Germinal center (tissue), 1 donor: ENCODE results near the gene ATG4B.

Experiments used
- DNase-seq: peaks from one replicate; pipeline ENCODE4 v3.0.0; 2012; ENCODE audit warnings: mixed read lengths, low spot score

The ATG4B gene

DNA sequence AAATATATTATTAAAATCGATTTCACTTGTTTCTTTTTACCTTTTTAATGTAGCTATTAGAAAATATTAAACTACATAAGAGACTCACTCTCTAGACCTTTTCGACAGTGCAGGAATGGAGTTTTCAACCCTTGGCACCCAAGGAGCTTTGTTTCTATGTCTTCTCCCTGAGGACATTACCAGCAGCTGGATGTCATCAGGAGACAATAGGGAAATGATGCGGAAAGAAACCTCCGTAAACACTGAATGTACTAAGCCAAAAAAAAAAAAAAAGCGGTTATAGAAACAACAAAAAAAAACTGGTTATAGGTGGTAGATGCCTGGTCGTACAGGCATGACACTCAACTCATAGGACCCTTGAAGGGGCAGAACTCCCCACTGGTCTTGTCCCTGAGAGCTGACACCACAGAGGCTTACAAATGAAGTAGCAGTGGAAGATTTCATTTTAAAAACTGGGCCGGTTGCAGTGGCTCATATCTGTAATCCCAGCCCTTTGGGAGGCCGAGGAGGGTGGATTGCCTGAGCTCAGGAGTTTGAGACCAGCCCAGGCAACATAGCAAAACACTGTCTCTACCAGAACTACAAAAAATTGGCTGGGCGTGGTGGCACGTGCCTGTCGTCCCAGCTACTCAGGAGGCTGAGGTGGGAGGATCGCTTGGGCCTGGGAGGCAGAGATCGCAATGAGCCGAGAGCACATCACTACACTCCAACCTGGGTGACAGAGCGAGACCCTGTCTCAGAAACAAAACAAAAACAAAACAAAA lies 24.3 kb upstream of the ATG4B start:
- DNase-seq = no peak

DNA sequence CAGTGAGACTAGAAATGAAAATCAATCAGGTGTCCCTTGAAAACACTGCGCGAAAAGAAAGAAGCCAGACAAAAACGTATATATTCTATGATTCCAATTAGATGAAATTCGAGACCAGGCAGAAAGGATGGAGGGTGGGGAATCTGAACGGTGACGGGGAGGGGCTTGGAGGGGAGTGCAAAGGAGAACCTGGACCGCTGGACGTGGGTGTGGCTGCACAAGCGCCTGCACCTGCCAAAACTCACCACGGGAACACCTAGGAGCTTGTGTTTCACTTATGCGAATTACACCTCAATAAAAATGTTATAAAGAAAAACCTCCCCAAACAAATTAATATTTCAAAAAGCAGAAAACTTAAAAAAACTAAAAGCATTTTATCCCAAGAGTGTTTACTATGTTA lies 22.5 kb upstream of the ATG4B start:
- no peak for DNase-seq

DNA sequence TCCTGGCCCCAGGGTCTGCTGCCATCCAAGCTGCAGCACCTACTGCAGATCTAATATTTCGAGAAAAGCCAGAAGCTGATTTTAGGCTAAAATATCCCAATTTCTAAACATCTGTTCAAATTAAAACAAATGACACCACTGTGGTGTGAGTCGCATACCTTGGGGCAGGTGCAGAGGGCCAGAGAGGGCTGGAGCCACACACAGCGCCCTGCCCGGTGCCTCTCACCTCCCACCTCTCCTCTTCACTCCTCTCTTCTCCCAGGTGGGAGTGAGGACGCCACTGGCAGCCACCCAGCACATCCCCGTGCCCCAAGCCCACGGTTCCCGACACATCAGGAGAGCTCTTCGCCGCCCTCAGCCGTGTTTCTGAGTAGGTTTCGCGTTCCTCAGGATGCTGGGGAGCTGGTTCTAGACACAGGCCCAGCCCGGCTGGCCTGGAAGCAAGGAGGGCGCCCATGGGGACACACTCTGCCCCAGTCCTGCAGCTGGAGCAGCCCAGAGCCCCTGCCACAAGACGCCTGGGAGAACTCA lies 21.9 kb upstream of the ATG4B start:
- DNase-seq = no peak

DNA sequence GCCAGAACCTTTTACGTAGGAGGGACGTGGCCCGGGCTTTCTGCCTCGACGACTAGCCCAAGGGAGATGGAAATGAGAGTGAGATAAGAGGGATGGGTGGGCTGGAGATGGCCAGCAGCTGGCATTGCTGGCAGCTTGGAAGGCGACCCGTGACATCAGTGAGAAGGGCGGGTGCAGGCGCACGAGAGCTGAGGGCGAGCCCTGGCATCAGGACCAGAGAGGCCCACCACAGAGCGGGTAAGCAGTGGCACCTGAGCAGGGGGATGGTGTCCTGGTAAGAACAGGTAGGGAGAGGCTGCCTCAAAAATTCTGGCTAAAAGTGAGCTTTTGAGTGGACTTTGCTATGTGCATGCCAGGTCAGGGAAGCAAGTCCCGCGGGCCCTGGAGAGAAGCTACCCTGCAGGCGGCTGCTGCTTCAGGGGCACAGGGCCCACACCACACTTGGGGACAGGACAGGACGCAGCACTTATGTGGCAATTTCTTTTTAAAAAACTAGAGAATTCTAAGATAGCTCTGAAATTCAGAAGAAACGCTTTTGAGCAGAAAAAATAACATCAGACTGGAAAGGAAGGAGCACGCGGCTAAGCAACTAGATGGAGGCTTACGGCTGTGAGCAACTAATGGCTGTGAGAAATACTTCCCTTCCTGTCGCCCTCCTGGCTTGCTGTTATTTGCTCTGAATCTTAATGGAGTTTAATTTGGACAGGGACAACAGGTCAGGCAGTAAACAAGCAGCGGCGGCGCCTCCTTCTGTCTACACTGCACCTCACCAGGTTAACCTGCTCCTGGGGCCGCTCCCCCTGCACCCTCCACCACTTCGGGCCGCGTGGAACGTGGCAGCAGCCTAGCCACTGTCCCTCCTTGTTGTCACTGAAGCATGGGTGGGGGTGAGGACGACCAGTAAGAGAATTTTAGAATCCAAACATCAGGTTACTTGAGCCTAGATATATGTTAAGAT lies 21.0 kb upstream of the ATG4B start:
- no peak for DNase-seq

DNA sequence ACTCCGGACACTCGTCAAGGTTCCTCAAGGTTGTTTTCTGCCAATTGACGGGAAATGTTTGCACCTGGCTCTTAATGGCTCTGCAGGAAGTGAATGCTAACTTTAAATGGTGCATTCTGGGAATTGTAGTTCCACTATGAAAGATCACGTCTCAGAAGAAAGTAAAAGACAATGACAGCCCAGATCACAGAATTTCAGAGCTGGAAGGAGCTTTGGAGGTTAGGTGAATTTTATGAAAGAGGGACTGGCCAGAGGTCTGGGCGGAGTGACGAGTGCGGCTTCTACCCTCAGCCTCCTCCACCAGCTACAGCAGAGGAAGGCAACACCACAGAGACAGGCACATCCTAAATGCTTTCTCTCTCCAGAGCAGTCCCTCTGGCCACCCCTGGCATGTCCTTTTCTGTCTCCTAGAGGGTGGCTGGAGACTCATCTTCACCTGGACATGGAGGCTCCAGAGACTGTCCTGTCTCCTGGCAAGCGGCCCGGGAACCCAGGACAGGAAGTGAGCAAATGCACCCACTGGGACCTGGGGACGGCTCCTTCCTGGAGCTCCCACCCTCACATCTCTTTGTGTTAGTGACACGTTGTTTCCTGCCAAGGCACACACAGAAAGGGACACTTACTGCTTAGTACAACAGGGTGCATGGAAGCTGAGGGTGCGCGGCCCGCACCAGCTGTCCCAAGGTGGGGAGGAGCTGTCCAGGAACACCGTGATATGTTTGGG lies 19.9 kb upstream of the ATG4B start:
- DNase-seq = peak; percentile 49

DNA sequence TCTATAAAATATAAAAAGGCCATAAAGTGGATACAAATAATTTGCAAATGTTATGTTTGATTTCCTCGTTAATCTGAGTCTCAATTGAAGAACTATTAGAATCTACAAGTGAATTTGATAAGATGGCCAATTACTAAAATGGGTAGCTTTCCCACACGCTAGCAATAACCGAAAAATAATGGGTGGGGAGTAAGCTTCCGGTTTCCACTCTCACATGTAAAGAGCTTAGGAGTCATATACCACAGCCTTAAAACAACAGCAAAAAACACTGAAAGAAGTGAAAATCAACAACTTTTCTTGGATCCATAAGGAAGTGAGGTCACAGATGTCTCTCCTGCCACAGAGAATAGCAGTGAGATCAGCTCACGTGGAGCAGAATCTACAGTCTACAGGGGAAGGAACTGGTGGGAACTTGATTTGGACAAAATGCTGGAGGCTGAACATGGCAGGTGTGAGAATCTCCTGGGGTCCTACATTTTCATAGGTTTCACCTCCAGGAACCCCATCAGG lies 19.1 kb upstream of the ATG4B start:
- DNase-seq = no peak

DNA sequence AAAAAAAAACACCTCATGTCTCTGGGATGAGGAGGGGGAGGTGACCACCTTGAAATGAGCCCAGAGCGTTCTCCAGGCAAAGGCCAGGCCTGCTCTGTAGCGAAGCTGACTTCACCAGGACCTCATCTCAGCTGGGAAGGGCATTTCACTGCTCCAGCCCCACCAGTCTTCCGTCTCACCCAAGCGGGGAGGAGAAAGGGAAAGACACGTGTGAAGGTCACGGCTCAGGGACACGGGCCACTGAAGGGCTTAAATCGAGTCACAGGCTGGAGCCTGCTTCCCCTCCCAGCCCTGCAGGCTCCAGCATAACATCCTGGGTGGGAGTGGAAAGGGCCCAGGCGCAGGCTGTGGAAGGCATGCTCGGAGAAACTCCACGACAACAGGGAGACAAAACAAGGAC lies 18.7 kb upstream of the ATG4B start:
- DNase-seq = no peak

DNA sequence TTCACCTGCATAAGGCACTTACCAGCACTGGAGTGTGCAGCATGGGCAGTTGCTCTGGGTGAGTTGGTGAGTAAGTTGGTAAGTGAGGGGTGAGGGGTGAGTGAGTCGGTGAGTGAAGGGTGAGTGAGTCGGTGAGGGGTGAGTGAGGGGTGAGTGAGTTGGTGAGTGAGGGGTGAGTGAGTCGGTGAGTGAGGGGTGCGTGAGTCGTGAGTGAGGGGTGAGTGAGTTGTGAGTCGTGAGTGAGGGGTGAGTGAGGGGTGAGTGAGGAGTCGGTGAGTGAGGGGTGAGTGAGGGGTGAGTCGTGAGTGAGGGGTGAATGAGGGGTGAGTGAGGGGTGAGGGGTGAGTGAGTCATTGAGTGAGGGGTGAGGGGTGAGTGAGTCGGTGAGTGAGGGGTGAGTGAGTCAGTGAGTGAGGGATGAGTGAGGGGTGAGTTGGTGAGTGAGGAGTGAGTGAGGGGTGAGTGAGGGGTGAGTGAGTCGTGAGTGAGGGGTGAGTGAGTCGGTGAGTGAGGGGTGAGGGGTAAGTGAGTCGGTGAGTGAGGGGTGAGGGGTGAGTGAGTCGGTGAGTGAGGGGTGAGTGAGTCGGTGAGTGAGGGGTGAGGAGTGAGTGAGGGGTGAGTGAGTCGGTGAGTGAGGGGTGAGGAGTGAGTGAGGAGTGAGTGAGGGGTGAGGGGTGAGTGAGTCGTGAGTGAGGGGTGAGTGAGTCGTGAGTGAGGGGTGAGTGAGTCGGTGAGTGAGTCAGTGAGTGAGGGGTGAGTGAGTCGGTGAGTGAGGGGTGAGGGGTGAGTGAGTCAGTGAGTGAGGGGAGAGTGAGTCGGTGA lies 17.7 kb upstream of the ATG4B start:
- no peak for DNase-seq

DNA sequence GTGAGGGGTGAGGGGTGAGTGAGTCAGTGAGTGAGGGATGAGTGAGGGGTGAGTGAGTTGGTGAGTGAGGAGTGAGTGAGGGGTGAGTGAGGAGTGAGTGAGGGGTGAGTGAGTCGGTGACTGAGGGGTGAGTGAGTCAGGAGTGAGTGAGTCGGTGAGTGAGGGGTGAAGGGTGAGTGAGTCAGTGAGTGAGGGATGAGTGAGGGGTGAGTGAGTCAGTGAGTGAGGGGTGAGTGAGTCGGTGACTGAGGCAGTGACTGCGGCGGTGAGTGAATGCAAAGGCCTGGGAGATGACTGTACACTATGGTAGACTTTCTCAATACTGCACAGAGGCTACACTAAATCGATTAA lies 17.1 kb upstream of the ATG4B start:
- DNase-seq = no peak

DNA sequence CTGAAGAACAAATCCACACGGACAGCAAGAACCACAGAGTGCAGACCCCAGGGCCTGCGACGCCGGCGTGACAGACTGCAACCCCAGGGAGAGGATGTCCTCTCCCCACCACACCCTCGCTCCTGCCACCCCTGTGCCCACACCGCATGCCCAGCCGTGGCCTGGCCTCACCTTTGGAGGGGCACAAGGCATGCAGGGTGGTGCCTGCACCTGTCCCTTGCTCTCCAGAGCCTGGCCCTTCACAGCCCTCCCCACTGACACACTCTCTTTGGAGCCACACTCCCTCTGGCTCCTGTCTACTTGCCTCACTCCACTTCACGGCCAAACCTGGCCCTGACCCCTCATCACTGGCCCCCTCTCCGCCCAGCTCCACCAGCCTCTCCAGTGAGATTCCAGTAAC lies 9.8 kb upstream of the ATG4B start:
- no peak for DNase-seq

DNA sequence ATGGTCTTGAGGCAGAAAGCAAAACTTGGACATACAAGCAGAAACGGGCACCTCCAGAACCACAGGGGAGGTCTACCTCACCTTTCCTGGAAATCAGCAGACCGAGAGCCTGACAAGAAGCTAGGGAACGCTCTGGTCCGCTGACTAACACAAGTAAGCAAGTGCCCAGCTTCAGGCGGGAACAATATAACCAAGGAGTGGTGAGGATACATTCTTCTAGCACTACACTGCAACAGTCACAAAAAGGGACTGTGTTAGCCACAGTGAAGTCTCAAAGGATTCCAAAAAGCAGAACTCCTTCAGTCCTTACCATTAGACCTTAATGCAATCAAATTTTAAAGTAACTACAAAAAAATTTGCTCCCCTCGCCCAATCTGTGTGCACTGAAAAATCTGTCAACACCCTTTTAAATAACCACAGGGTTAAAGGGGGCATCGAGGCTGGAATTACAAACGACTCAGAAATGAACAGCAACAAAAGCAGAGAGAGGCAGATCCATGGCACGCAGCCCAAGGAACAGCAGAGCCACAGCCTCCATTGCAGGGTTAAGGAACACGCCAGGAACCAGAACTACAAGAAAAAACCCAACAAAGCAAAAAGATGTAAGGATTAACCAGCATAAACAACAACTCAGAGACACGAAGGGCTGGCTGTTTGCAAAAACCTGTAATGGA lies 7.6 kb upstream of the ATG4B start:
- no peak for DNase-seq

DNA sequence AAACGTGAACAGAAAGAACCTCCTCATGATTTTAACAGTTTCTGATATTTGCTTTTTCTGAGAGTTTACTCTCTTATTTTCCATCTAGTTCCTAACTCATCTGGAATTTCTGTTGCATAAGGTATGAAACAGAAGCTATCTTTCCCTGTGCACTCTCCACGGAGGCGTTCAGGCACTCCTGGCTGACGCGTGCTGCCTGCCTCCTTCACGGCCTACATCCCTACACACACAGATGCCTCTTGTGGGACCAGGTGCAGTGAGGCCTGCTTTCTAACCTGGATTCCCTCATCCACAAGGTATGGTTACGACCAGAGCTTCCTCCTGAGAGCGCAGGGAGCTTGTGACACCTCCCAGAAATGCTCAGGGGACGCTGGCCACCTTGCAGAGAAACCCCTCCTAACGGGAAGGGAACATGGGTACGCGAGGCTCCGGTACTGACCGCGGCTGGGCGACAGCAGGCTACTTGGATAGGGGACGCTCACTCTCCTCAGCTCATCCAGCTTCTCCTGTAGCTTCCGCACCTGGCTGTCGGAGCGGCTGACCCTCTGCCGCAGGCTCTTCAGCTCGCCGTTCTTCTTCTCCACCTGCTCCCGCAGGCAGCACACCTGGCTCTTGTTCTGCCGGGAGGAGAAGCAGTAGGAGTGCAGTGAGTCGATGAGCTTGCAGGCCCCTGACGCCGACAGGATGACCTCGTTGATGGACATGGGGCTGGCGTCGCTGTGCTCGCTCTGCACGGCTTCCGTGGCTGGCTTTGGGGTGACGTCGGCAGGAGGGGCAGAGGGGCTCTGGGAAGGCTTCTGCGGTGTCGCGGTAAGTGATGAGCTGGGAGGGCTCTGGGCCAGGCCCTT lies 4.8 kb upstream of the ATG4B start:
- DNase-seq = no peak

DNA sequence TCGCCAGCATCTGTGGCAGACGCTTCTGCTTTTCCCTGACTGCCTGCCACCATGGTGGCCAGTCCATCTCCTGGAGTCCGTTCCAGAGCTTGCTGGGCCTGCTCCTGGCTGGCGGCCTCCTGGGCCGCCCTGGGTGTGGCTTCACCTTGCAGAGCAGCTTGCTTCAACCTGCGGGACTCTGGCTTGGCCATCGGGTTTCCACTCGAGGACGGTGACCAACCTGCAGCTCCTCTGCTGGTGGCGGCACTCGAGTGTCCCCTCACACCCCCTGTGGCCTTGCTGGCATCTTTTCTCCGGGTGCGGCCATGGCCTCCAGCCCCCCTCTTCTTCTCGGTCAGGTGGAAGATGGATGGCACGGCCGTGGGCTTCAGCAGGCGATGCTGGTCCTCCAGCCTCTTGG lies 3.9 kb upstream of the ATG4B start:
- DNase-seq = no peak

DNA sequence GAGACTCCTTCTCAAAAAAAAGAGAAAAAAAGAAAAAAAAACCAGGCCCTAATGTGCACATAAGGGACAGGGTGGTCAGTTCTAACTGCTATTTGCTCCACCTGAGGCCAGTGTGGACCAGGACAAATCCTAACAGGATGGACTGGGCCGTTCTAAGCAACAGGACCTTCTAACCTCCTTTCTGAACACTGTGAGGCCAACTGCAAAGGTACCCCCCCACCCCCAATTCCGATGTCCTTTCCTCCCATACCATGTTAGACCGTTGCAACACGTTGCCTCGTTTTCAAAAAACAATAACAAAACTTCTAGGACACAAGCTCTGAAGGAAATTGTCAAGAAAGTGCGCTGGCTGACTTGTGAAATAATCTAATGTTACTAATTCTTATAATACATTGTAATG lies 1.7 kb upstream of the ATG4B start:
- no peak for DNase-seq

DNA sequence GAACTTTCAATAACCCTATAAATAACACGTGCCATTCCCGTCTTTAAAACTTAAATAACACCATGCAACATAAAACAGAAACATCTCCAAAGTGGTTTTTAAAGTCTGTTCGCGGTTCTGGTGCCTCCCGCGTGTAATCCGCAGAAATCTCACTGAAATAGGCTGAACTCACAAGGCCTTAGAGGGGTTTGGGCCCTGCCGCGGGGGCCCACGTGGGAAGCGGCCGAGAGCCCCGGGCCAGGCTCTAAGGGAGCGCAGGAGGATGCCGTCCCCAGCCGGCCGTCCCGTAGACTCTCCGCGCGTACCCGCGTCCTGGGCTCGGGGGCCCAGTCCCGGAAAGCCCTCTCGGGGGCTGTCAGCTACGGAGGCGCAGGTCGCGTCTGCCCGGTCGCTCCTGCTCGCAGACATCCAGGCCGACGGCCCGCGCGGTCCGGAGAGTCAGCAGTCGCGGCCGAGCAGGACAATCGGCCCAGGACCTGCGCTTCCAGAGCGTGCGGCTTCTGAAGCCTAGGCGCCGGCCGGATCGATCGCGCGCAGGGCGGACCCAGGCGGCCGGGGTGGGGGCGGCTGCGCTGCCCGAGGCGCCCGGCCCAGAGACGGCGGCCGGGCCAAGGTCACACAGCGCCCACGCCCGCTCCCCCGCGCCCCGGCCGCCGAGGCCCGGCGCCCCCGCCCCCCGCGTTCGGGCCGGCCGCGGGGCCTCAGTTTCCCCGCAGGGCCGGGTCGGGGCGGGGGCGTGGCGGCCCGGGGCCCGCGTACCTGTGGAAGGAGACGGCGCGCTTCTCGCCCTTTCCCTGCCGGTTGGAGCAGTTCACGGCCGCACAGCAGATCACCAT lies 1.1 kb upstream of the ATG4B start:
- peak; percentile 63 for DNase-seq

DNA sequence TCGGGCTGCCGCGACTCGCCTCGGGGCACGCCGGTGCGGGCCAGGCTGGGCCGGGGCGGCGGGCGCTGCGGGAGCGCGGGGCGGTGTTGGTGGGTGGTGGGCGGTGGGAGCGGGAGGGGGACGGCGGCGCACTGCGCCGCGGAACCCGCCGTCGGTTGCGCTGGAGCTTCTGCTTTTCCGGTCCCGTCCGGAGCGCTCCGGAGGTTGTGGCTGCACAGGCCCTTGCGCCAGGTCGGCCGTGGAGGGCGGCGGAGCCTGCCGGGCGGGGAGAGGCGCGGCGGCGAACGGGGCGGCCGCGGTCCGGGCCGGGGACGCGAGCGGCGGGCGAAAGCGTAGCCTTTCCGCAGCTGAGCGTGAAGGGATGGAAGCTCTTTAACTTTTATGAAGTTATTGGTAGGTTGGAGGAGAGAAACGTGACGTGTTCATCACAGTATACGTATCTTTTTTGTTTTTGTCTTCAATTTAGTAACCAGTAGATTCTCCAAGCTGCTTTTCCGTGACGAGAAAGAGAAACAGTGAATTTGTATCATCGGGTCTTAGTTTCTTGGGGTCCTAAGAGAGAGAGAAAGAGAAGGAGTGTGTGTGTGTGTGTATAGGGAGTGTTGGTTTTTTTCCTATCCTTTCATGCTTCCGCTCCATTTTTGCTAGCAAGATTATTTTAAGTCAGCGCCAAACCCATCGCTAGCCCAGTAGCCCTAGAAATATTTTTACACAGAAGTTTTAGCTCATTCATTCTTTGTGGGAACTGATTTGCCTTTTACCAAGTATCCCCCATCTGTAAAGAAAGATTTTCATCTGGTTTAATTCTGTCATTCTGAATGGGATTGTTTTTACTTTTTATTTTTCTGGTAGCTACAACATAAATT lies 535 bp downstream of the ATG4B start:
- DNase-seq = peak; percentile 76

DNA sequence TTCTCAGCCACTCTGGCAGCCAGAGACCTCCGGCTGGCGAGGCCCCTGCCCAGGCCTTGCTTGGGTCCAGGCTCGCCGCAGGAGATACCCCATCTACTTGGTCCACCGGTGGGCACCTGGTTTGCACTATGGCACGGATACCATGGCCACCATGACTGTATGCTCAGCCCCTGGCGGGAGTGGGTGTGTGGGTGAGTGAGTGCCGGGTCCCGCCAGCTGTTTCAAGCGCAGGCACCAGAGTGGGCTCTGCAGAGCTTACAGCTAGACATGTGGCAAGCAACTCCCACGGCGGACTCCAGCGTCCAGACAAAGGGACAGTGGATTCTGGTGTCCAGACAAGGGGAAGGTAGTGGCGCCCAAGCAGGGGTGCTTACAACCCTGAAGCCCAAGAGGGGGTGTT lies 1.4 kb downstream of the ATG4B start:
- DNase-seq = no peak

DNA sequence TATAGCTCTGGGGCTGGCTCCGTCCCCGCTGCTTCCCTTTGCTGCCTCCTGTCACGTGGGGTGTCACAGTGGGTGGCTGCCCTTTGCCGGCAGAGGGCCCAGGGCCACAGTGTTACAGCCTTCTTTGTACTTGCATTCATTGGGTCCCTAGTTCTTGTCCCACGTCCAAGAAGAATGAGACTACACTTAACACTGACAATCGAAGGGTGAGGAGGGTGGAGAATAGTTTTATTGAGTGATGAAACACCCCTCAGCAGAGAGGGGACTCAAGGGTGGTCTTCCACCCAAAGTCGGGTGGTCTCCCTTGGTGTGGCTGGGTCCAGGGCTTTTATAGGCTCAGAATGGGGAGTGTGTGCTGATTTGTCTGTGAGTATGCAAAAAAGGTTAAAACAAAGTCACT lies 1.9 kb downstream of the ATG4B start:
- no peak for DNase-seq
